ENCODE results near the gene TSSK2.
"Not testable (repeated sequence)": the region's sequence is repeated elsewhere in the genome, so short reads cannot be mapped to it uniquely, and the experiment has no call there.

Gene TSSK2

DNA sequence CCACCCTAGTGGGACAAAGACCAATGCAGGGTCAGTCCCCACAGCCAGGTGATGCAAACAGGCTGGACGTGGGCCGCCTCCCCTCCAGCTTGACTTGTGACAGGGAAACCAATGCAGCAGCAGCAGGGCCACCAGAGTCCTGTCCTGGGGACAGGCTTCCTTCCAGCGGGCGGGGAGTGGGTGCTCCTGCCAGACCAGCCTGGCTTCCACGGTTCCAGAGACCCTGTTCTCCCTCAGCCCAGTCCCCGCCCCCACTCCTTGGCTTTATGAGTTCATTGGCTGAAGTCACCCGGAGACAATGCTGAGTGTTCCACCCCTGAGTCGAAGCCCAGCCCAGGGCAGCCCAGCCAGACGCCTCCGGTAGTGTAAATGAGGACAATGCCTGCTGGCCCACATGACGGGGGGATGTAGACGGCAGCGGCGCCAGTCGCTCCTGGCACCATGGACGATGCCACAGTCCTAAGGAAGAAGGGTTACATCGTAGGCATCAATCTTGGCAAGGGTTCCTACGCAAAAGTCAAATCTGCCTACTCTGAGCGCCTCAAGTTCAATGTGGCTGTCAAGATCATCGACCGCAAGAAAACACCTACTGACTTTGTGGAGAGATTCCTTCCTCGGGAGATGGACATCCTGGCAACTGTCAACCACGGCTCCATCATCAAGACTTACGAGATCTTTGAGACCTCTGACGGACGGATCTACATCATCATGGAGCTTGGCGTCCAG, at the start of gene TSSK2:
Gene TSSK2 (plus strand): TSS at position 350 of the 726 bp plus-strand sequence. CDS start 92 bp downstream, at position 442.
- DNase-seq: no peak

DNA sequence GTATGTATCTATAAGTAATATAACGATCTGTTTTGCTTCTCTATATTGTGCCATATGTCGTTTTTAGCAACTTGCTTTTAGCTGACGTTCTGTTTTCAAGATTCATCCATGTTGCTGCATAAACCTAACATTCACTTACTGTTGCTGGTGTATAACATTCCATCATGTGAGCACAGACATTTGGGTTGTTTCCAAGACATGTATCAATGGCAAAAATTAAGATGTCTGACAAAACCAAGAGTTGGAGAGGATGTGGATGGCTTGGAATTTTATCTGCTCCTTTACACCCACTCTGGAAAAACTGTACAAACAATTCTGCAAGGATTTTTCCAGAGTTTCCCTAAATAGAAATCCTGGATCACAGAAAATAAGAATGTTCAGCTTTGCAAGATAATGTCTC, 49.8 kb upstream of the TSSK2 start:
- no peak for DNase-seq

DNA sequence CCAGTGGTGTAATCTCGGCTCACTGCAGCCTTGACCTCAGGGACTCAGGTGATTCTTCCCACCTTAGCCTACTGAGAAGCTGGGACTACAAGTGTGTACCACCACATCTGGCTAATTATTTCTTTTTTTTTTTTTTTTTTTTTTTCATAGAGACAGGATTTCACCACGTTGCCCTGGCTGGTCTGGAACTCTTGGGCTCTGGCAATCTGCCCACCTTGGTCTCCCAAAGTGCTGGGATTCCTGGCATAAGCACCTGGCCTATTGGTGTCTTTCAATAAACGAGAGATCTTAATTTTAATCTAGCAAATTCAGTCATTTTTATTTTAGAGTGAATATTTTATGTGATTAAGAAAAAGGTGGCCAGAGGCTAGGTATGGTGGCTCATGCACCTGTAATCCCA, 49.0 kb upstream of the TSSK2 start:
- no peak for DNase-seq

DNA sequence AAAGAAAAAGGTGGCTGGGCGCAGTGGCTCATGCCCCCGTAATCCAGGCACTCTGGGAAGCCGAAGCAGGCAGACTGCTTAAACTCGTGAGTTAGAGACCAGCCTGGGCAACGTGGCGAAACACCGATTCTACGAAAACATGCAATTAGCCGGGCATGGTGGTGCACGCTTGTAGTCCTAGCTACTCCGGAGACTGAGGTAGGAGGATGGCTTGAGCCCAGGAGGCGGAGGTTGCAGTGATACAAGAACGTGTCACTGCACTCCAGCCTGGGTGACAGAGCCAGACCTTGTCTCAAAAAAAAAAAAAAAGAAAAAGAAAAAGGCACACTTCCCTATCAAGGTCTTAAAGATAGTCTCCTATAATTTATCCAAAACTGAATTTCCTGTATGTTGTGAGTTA, 48.3 kb upstream of the TSSK2 start:
- DNase-seq: no peak

DNA sequence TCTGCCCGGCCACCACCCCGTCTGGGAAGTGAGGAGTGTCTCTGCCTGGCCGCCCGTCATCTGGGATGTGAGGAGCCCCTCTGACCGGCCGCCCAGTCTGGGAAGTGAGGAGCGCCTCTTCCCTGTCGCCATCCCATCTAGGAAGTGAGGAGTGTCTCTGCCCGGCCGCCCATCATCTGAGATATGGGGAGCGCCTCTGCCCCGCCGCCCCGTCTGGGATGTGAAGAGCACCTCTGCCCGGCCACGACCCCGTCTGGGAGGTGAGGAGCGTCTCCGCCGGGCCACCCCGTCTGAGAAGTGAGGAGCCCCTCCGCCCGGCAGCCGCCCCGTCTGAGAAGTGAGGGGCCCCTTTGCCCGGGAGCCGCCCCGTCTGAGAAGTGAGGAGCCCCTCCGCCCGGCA, 47.0 kb upstream of the TSSK2 start:
- DNase-seq: not testable (repeated sequence)

DNA sequence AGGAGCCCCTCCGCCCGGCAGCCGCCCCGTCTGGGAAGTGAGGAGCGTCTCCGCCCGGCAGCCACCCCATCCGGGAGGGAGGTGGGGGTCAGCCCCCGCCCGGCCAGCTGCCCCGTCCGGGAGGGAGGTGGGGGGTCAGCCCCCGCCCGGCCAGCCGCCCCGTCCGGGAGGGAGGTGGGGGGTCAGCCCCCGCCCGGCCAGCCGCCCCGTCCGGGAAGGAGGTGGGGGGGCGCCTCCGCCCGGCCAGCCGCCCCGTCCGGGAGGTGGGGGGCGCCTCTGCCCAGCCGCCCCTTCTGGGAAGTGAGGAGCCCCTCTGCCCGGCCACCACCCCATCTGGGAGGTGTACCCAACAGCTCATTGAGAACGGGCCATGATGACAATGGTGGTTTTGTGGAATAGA, 46.5 kb upstream of the TSSK2 start:
- not testable (repeated sequence) for DNase-seq

DNA sequence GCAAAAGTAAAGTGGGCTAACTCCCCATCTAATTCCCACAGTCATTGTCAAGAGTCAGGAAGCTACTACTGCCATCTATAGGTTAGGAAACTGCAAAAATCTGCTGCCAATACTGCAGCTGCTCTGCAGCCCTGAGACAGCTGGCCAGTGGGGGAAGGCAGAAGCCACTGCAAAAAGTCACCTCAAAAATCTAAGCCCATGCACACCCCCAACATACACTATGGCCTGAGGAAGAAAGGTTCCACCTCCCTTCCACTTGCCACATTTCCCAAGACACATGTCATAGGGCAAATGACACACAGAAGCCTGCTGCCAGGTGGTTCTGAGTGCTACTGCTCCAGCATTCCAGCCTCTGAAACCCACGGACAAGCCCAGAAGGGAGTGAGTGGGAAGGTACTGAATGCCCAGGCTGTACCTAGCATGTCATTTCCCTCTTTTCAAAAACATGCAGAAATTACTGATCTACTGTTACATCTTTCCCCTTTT, 45.8 kb upstream of the TSSK2 start:
- peak; percentile 20 to 75 for DNase-seq

DNA sequence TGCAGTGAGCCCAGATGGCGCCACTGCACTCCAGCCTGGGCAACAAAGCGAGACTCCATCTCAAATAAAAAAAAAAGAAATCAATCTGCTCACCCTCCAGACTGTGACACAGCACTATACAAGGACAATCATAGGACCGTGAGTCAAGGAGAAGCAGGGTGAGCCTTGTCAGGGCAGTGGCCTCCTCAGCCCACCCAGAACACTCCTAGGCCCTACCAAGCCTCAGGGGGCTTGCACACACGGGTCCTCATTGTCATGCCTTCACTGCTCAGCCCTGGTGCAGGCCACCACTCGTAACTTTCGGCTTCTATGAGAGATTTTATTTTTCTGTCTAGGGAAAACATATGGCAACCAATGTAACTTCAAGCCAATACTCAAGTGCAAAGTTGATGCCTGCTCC, 44.7 kb upstream of the TSSK2 start:
- peak in 1 of 2 experiments; percentile 24 for DNase-seq

DNA sequence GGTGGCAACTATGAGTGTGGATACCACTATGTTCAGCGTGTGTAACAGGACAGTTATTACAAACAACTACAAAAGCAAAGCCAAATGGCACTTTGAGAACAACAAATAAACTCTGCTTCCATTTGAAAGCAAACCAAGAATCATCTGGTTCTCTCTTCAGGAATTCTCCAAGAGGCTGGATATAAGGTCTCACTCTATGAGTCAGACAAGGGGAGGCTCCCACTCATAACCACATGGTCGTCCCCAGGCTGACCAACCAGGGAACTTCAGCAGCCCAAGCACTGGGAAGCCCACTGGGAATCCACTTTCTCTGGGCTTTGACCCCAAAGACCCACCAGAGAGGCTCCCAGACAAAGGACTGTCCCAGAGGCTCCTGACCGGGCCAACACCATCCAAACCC, 44.2 kb upstream of the TSSK2 start:
- no peak for DNase-seq

DNA sequence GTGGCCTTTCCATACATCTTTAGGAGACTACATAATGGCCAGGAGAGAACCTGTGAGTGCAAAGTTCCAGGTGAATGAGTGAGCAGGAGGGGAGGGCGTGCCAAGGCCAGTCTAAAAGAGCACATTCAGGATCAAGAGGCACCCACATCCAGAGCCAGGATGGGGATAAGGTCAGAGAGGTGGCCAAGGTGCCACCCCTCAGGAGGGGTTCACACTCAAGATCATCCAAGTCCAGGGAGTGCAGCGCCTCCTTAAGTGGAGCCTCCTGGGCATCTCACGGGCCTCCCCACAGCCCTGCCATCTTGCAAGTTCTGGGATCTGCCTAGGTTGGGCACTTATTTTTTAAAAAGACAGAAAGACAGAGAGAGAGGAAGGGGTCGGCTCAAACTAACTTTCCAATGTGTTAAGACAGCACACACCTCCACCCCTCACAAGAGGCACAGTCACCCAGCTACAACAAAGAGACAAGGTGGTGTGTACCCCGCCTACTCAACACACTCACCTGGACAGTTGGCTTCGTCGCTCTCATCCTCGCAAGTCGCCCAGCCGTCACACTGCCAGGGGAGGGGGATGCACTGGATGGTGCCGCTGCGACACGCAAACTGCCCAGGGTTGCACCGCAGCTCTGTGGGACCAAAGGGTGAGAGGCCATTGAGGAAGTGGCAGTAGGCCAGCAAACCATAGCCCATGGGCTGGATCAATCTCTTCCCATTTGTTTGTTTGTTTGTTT, 42.1 kb upstream of the TSSK2 start:
- DNase-seq: no peak

DNA sequence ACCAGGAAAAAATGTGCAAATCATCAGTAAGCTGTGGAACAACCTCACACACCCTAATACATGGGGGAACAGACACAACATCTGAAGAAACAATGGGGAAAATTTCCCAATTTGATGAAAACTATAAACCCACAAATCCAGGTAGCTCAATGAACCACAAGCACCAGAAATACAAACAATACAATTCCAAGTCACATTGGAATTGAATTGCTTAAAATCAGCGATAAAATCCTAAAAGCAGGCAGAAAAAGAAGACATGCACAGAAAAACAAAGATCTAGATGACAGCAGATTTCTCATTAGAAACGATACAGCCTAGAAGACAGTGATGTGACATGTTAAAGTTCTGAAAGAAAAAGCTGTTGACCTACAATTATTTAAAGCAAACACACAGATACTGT, 40.9 kb upstream of the TSSK2 start:
- no peak for DNase-seq

DNA sequence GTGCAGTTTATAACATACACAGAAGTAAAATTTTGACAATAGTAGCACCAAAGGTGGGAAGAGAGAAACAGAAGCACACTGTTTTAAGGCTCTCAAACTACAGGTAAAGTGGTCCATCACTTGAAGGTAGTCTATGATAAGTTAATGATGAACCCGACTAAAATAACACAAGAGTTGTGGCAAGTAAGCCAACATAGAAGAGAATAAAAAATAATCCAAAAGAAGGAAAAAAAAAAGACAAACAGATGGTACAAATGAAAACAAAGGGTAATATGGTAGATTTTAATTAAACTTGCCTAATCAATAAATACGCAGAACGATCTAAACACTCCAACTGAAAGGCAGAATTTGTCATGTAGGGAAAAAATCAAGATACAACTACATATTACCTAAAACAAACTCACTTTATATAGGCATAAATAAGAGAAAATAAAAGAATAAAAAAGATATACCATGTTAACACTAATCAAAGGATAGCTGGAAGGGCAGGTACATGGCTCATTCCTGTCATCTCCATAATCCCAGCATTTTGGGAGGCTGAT, 40.5 kb upstream of the TSSK2 start:
- DNase-seq: no peak

DNA sequence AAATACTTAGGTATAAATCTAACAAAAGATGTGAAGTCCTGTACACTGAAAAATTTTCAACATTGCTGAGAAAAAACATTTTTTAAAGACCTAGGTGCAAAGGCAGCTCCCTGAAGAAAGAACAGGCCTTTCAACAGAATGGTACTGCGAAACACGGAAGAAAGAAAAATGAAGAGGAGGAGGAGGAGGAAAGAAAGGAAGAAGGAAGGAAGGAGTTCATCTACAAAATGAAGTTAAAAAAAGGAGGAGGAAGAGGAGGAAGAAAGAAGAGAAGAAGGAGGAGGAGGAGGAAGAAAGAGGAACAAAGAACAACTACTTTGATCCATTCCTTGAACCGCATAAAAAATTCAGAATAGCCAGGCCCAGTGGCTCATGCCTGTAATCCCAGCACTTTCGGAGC, 38.4 kb upstream of the TSSK2 start:
- DNase-seq: no peak

DNA sequence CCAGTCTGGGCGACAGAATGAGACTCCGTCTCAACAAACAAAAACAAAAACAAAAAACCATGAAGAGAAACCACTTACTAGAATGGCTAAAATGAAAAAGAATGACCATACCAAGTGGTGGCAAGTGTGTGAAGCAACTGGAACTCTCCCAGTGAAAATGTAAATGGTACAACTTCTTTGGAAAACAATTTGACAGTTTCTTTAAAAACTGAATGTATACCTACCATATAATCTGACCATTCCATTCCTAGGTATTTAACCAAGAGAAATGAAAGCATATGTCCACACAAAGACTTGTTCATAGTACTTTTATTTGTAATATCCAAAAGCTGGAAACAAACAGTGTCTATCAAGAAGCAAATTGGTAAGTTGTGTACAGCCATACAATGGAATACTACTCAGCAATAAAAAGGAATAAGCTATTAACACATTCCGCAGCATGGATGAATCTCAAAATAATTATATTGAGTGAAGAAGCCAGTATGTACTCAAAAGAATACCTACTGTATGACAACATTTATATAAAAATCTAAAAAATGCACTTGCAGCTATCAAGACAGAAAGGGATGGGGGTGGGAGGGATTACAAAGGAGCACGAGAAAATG, 36.6 kb upstream of the TSSK2 start:
- no peak for DNase-seq

DNA sequence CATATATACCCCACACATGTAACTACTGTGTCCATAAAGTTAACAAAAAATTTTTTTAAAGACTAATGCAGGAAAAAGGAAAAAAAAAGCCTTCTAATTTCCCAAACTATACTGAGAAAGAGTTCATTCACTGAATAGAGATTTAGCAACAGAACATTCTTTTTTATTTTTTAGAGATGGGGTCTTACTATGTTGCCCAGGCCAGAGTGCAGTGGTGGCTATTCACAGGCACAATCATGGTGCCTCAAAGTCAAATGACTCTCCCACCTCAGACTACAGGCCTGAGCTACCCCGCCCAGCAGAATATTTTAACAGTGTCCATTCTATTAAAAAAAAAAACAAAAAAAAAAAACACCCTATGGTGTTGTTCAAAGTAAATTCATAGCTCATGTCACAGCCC, 34.6 kb upstream of the TSSK2 start:
- no peak for DNase-seq

DNA sequence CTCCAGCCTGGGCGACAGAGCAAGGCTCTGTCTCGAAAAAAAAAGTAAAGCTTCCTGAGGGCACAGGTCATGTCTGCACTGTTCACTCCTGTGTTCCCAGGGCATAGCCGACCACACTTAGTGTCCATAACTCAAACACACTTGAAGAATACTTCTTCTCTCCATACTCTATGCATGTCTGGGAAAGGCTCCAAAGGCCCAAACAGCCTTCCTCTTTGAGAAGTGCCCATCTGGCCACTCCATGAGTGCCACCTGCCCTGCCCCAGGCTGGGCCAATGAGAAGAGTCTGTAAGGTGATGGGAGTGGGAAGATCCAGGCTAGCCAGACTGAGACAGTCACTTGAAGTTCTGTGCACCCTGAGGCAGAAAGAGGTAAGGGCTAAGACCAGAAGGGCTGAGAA, 33.6 kb upstream of the TSSK2 start:
- DNase-seq: peak; percentile 97 to 99

DNA sequence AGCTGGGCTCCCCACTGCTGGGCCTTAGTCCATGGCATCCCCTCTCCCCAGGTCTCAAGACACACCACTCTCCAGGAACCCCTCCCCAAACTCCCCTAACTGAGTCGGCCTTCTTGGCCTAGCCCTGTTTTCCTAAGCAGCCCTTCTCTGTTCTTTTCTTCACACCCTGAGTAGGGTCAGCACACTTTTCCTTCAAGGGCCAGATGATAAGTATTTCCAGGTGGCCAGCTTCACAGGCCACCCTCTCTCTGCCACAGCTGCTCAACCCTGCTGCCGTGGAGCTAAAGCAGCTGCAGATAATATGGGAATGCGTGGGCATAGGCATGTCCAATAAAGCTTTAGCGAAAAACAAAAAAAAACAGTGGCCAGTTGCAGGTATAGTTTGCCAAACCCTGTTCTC, 33.0 kb upstream of the TSSK2 start:
- DNase-seq: peak; percentile 69 to 83

DNA sequence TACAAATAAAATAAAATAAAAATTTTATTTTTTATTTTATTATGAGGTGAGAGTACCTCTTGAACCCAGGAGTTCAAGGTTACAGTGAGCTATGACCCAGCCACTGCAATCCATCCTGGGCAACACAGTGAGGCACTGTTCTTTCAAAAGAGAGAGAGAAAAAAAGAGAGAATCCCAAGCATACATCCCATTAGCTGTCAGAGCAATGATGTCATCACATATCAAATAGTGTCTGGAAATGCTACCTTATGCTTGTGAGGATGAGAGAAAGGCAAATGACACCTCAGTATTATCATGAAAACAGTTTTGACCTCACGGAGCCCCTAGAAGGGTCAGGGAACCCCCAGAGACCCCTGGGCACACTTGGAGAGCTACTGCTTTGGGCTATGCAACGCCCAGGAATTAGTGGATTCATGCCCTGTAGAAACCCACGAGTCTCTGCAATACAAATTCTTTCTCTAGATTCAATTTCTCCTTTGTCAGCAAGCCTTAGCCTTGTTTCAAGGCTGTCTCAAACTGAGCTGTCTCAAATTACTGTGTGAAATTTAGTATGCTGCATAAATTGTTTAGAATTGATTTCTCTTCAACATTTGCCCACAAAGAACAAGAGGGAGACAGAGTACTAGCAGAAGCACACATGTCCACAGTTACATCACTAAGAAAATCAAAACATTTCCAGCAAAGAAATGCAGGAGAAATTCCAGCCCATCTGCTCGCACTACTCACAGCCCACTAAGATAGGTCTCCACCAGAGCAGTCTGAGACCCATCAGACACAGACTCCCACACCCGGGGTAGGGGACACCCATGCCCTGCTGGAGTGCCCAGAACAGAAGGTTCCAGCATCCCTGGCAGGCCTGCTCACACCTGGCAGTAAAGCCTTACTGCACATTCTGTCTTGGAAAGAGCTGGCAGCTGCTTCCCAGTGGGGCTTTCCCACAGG, 27.0 kb upstream of the TSSK2 start:
- DNase-seq: peak in 1 of 2 experiments; percentile 27

DNA sequence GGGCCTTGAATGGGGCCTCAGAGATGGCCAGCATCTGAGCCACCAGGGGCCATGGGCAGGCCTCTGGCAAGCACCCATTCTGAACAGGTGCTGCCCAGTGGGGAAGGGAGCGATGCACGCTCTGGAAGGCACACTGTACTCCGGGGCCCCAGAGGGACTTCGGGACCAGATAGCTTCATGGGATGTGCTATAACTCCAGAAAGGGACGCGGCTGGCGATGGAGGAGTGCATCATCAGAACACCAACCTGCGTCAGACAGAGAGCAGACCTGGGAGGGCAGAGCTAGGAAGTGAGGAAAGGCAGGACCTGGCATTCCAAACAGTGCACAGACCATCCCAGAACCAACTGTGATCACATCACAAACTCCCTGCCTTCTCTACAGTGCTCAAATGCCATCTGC, 25.7 kb upstream of the TSSK2 start:
- no peak for DNase-seq

DNA sequence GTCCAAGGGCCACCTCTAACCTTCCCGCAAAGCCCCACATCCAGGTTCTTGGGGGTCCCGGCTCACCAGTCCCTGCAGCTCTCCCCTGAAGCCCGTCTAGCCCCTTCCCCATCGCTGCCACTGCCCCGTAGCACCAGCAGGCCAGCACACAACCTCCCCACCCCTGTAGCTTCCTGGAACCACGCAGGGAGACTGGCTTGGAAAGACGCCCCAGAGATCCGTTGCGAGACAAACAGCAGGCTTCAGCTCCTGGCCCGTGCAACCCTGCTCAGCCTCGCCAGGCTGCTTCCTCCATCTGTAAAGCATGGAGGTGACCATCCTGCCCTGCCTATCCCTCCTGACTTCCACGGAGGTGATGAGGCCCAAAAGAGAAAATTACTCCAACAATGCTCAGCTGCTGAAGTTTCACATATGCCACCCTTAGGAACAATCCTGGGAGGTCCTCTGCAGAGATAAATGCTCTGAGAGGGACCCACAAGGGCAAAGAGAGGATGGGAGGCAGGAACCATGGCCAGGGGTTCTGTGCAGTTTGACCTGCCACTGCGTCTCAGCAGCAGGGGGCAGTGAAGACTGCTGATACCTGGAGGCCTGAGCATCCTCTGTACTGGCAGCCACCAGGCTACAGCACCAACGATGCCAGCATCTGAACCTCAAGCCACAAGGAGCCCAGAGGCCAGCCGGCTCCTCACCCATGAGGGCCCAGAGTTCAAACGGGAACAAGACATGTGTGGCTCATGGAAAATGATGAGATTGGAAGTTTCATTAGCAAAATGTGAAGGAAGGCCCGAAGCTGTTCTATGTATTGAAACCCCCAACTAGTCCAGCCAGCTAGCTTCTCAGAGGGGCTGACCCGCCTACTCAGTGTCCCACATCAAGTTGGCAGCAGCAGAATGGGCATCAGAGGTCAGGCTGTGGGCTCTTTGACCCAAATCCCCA, 25.0 kb upstream of the TSSK2 start:
- peak in 1 of 2 experiments; percentile 31 for DNase-seq

Data from NCI-H524 (cell line).